CD14-positive monocyte (primary cell): Measurements from ENCODE around the gene URB1. TPM values are rescaled to one million over a fixed set of nuclear protein-coding genes. Genes with fewer than 3 reads are reported as not detected.

Experiments
- DNase-seq, 3 donors: peaks; one replicate each; pipeline ENCODE4 v3.0.0-alpha.2; 2011 to 2022
- H2AFZ ChIP-seq: 2 replicates; pipeline ENCODE4 v1.6.0; 2012; ENCODE audit warnings: mild to moderate bottlenecking, low read depth, low read length, inconsistent platforms; ENCODE audit not compliant: insufficient read depth, poor library complexity, severe bottlenecking
- H3K27ac ChIP-seq, 2 donors: 1 replicate in 1 of 2; 2 replicates in 1 of 2; pipeline ENCODE4 v1.5.1; 2012 to 2013; ENCODE audit warnings: low read length in 2 of 2, control low read depth in 1 of 2, inconsistent platforms in 1 of 2, low read depth in 1 of 2, mild to moderate bottlenecking in 1 of 2
- H3K27me3 ChIP-seq, 2 donors: one replicate each; pipeline versions ENCODE4 v1.6.0 to v1.6.1; 2011 to 2013; ENCODE audit warnings: low read length in 2 of 2; ENCODE audit not compliant: control insufficient read depth in 2 of 2, insufficient read depth in 2 of 2
- H3K36me3 ChIP-seq, 2 donors: replicated peaks in 1 of 2; 1 replicate in 1 of 2; 2 replicates in 1 of 2; pipeline versions ENCODE4 v1.5.1 to v1.6.1; 2012 to 2013; ENCODE audit warnings: low read length in 2 of 2, control low read depth in 1 of 2, inconsistent platforms in 1 of 2, mild to moderate bottlenecking in 1 of 2; ENCODE audit not compliant: insufficient read depth in 2 of 2, control insufficient read depth in 1 of 2
- H3K4me1 ChIP-seq, 2 donors: 1 replicate in 1 of 2; 2 replicates in 1 of 2; pipeline versions ENCODE4 v1.5.1 to v1.6.1; 2012 to 2013; ENCODE audit warnings: low read length in 2 of 2, control low read depth in 1 of 2, inconsistent platforms in 1 of 2, mild to moderate bottlenecking in 1 of 2, moderate library complexity in 1 of 2; ENCODE audit not compliant: insufficient read depth in 2 of 2, control insufficient read depth in 1 of 2
- H3K4me2 ChIP-seq: replicated peaks from 2 replicates; pipeline ENCODE3; 2012; ENCODE audit warnings: low read length, moderate library complexity, mild to moderate bottlenecking; ENCODE audit not compliant: poor library complexity, severe bottlenecking; ENCODE audit errors: extremely low read depth
- H3K4me3 ChIP-seq, 3 experiments: fragments of 200-600 bp in 1 of 3; sonication (generic) in 1 of 3; replicated peaks in 1 of 3; 1 replicate in 2 of 3; 2 replicates in 1 of 3; pipeline ENCODE4 v1.5.1; 2011 to 2013; ENCODE audit warnings: low read length in 3 of 3, mild to moderate bottlenecking in 3 of 3, control low read depth in 2 of 3, low read depth in 2 of 3, inconsistent platforms in 1 of 3, moderate library complexity in 1 of 3
- H3K79me2 ChIP-seq: 2 replicates; pipeline ENCODE4 v1.6.0; 2012; ENCODE audit warnings: mild to moderate bottlenecking, control low read depth, inconsistent platforms, low read length, moderate library complexity; ENCODE audit not compliant: insufficient read depth
- H3K9ac ChIP-seq: 2 replicates; pipeline ENCODE4 v1.6.0; 2017; ENCODE audit warnings: low read length, mild to moderate bottlenecking; ENCODE audit not compliant: insufficient read depth, poor library complexity, severe bottlenecking
- H3K9me3 ChIP-seq, 2 donors: replicated peaks in 1 of 2; 1 replicate in 1 of 2; 2 replicates in 1 of 2; pipeline versions ENCODE4 v1.5.1 to v1.6.1; 2012 to 2013; ENCODE audit warnings: low read length in 2 of 2, control low read depth in 1 of 2; ENCODE audit not compliant: control insufficient read depth in 1 of 2, insufficient read depth in 1 of 2
- H4K20me1 ChIP-seq: 2 replicates; pipeline ENCODE4 v1.6.0; 2012; ENCODE audit warnings: mild to moderate bottlenecking, low read length, control low read depth, moderate library complexity; ENCODE audit not compliant: insufficient read depth
- H3K27ac Mint-ChIP-seq, 7 donors: one replicate each; pipeline ENCODE4 v1.8.0; 2020; ENCODE audit warnings: mild to moderate bottlenecking in 7 of 7, mixed read lengths in 7 of 7, moderate library complexity in 6 of 7, inconsistent platforms in 2 of 7
- H3K27me3 Mint-ChIP-seq, 3 donors: one replicate each; pipeline ENCODE4 v1.8.0; 2021 to 2022; ENCODE audit warnings: low read depth in 3 of 3, mild to moderate bottlenecking in 3 of 3, mixed read lengths in 3 of 3, moderate library complexity in 3 of 3, inconsistent platforms in 1 of 3
- H3K36me3 Mint-ChIP-seq, 2 donors: one replicate each; pipeline ENCODE4 v1.8.0; 2020; ENCODE audit warnings: mixed read lengths in 2 of 2, inconsistent platforms in 1 of 2, mild to moderate bottlenecking in 1 of 2
- H3K4me1 Mint-ChIP-seq: one replicate; pipeline ENCODE4 v1.8.0; 2020; ENCODE audit warnings: mild to moderate bottlenecking, mixed read lengths
- H3K4me3 Mint-ChIP-seq, 2 donors: one replicate each; pipeline ENCODE4 v1.8.0; 2020; ENCODE audit warnings: mild to moderate bottlenecking in 2 of 2, mixed read lengths in 2 of 2, moderate library complexity in 1 of 2
- H3K9me3 Mint-ChIP-seq, 7 donors: one replicate each; pipeline ENCODE4 v1.8.0; 2020 to 2022; ENCODE audit warnings: mixed read lengths in 7 of 7, mild to moderate bottlenecking in 6 of 7, moderate library complexity in 6 of 7, inconsistent platforms in 2 of 7
- WGBS: methylation state at CpG from one replicate; pipeline ENCODE4 v1.1.5; 2013; ENCODE audit warnings: missing lambda C conversion rate; ENCODE audit not compliant: insufficient coverage; 5-methylcytosine and 5-hydroxymethylcytosine counted together
- intact Hi-C, 2 donors: fragments of 100-400 bp; cut with micrococcal nuclease; formaldehyde crosslinking; loops; one replicate each; pipeline versions ENCODE4 v1.15.0 to v1.15.1; 2023
- polyA plus RNA-seq, 3 donors: library from polyadenylated mRNA; depleted of rRNA in 1 of 3; unstranded in 2 of 3; stranded (reverse) in 1 of 3; fragments of 300-500 nt in 2 of 3; fragments of >200 nt in 1 of 3; fragmentation: Illumina TruSeq in 2 of 3; gene quantifications; 1 replicate in 2 of 3; 2 replicates in 1 of 3; pipeline ENCODE4 v1.2.3, GENCODE V29; 2012 to 2021
- TF ChIP-seq, protein P1 (sequence below): fragments of 200-600 bp; IDR thresholded peaks from one replicate; pipeline ENCODE4 v1.8.0; 2022; ENCODE audit warnings: antibody characterized with exemption, mild to moderate bottlenecking

Gene URB1
- polyA plus RNA-seq, 3 donors = 0.25 to 2.4 (median 0.47) TPM

DNA sequence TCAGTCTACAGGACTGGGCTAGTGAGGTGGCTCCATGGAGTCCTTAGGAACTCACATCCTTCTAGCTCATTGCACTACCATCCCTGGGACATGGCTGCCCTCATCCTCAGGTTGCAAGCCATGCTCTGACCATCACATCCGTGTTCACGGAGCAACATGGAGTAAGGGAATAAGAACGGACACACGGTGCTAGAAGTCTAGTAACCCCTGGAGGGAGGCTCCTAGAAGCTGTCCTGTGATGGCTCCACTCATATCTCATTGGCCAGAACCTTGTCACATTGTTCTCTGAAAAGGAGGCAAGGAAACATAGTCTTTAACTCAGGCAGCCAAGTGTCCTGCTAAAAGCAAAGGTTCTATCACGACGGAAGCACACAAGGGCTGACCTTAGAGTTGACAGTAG is 90.3 kb downstream of the URB1 start:
- H3K27ac ChIP-seq = no peak overlapping the region
- intact Hi-C loops = no loop called here
- peaks cover 0 to 2% (median 0%) of the 10 kb centered on the region in 3 donors for H3K27me3 Mint-ChIP-seq
- 100% methylated on average over 4 of the region's 6 CpGs for WGBS
- no peaks in the 10 kb centered on the region for H3K4me1 Mint-ChIP-seq
- H3K9me3 Mint-ChIP-seq = peaks cover 0 to 6% (median 2%) of the 10 kb centered on the region in 7 donors
- no peaks in the 10 kb centered on the region for H4K20me1 ChIP-seq
- no peak overlapping the region for H3K4me3 ChIP-seq
- H3K4me2 ChIP-seq = no peak overlapping the region
- H3K9ac ChIP-seq = no peak overlapping the region
- no peak overlapping the region for H3K4me3 Mint-ChIP-seq
- H3K4me1 ChIP-seq = no peaks in the 10 kb centered on the region
- no peaks in the 10 kb centered on the region for H3K27me3 ChIP-seq
- DNase-seq = no peak
- no peaks in the 10 kb centered on the region for H3K79me2 ChIP-seq
- H3K36me3 Mint-ChIP-seq = peaks cover 3 to 5% of the 10 kb centered on the region in 2 donors
- H3K27ac Mint-ChIP-seq = peak overlapping the region in 1 of 7 donors; percentile 13
- no peaks in the 10 kb centered on the region for H3K36me3 ChIP-seq
- H2AFZ ChIP-seq = no peak overlapping the region
- TF ChIP-seq, protein P1, sequence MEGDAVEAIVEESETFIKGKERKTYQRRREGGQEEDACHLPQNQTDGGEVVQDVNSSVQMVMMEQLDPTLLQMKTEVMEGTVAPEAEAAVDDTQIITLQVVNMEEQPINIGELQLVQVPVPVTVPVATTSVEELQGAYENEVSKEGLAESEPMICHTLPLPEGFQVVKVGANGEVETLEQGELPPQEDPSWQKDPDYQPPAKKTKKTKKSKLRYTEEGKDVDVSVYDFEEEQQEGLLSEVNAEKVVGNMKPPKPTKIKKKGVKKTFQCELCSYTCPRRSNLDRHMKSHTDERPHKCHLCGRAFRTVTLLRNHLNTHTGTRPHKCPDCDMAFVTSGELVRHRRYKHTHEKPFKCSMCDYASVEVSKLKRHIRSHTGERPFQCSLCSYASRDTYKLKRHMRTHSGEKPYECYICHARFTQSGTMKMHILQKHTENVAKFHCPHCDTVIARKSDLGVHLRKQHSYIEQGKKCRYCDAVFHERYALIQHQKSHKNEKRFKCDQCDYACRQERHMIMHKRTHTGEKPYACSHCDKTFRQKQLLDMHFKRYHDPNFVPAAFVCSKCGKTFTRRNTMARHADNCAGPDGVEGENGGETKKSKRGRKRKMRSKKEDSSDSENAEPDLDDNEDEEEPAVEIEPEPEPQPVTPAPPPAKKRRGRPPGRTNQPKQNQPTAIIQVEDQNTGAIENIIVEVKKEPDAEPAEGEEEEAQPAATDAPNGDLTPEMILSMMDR = no peak
- H3K9me3 ChIP-seq = peaks cover 5% of the 10 kb centered on the region in 2 donors

DNA sequence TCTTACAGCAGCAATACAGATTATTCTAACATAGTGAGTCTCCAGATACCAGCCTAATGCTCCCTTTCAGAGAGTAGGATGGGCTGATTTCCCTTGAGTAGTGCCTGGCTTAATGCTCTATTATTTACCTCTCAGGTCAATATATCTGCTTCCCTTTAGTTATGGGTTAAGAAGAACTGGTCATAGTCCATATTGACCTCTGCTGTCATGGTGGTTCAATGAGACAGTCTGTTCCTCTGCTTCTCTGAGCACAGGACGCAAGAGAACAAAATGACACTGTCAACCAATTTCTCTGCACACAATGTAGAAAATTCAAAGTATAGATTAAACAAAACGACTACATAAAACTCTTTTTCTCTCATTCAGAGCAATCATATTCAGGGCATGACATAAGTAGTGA is 91.2 kb downstream of the URB1 start:
- no CpG with 5 or more reads among the region's 2 CpGs for WGBS
- H3K27ac Mint-ChIP-seq = no peak overlapping the region
- intact Hi-C loops = no loop called here
- Histone ChIP-seq H3K79me2 (no peaks in the 10 kb centered on the region), H4K20me1 (no peaks in the 10 kb centered on the region), H3K4me2 (no peak overlapping the region), H2AFZ (no peak overlapping the region), H3K4me3 (no peak overlapping the region), H3K9ac (no peak overlapping the region), H3K9me3 (peaks cover 5% of the 10 kb centered on the region in 2 donors), H3K27me3 (no peaks in the 10 kb centered on the region), H3K36me3 (no peaks in the 10 kb centered on the region), H3K4me1 (no peaks in the 10 kb centered on the region), H3K27ac (no peak overlapping the region)
- no peak for DNase-seq
- no peak overlapping the region for H3K4me3 Mint-ChIP-seq
- peaks cover 3 to 5% of the 10 kb centered on the region in 2 donors for H3K36me3 Mint-ChIP-seq
- peaks cover 0 to 2% (median 0%) of the 10 kb centered on the region in 3 donors for H3K27me3 Mint-ChIP-seq
- H3K9me3 Mint-ChIP-seq = peaks cover 0 to 6% (median 2%) of the 10 kb centered on the region in 7 donors
- no peaks in the 10 kb centered on the region for H3K4me1 Mint-ChIP-seq
- TF ChIP-seq, protein P1 = no peak
